Glutamatergic neuron (in vitro differentiated cells): Measurements from ENCODE around the gene NAA38. TPM values are rescaled to one million over a fixed set of nuclear protein-coding genes. Genes with fewer than 3 reads are reported as not detected.

ENCODE experiments used
- DNase-seq: peaks from one replicate; pipeline ENCODE4 v3.0.0; 2022
- H3K27ac Mint-ChIP-seq: one replicate; pipeline ENCODE4 v1.8.0; 2020; ENCODE audit warnings: mild to moderate bottlenecking, mixed read lengths, inconsistent platforms; ENCODE audit not compliant: unreplicated experiment
- H3K27me3 Mint-ChIP-seq: one replicate; pipeline ENCODE4 v1.8.0; 2020; ENCODE audit warnings: mild to moderate bottlenecking, moderate library complexity, mixed read lengths, inconsistent platforms; ENCODE audit not compliant: unreplicated experiment
- H3K36me3 Mint-ChIP-seq: one replicate; pipeline ENCODE4 v1.8.0; 2020; ENCODE audit warnings: mild to moderate bottlenecking, mixed read lengths, inconsistent platforms; ENCODE audit not compliant: unreplicated experiment
- H3K4me1 Mint-ChIP-seq: one replicate; pipeline ENCODE4 v1.8.0; 2020; ENCODE audit warnings: mild to moderate bottlenecking, low read depth, mixed read lengths, inconsistent platforms; ENCODE audit not compliant: unreplicated experiment
- H3K4me3 Mint-ChIP-seq: one replicate; pipeline ENCODE4 v1.8.0; 2020; ENCODE audit warnings: mild to moderate bottlenecking, mixed read lengths, inconsistent platforms; ENCODE audit not compliant: unreplicated experiment
- H3K9me3 Mint-ChIP-seq: one replicate; pipeline ENCODE4 v1.8.0; 2020; ENCODE audit warnings: mild to moderate bottlenecking, moderate library complexity, mixed read lengths, inconsistent platforms; ENCODE audit not compliant: unreplicated experiment
- total RNA-seq: library from RNA; stranded (reverse); fragmentation: NEBNext Ultra II Directional; extraction: Animal tissue kit (Norgen Biotek cat#: 25700); gene quantifications from one replicate; pipeline ENCODE4 v1.2.1, GENCODE V29; 2021; ENCODE audit not compliant: unreplicated experiment
- TF ChIP-seq, protein P1 (sequence below): fragments of 200-600 bp; sonication (generic); IDR thresholded peaks from one replicate; pipeline ENCODE4 v1.5.0; 2021; ENCODE audit not compliant: partially characterized antibody, unreplicated experiment

NAA38 gene
- total RNA-seq, 1 donor from 2014 or later = 49.7 TPM

DNA sequence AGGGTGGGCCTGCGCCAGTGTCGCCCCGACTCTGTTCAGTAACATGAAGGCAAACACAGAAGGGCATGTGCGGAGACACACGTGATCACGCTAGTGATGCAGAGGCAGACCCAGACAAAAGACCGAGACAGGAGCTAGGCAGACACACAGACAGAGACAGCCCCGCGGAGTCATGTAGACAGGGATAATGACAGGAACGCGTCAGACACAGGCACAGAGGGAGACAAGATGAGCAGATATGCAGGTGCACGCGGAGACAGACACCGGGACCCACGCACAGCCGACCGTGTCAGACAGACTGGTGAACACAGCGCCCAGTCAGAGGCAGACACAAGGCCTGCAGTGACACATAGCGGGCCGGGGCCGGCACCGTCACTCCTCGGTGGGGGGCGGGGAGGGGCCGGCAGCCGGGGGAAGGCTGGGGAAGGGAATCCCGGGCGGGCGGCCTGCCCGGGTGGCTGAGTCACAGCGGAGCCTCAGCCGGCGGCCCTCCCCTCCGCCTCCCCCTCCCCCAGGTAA is 15.9 kb downstream of the NAA38 start:
- peaks cover 50% of the 10 kb centered on the region for H3K27me3 Mint-ChIP-seq
- peaks cover 35% of the 10 kb centered on the region for H3K4me1 Mint-ChIP-seq
- peak; percentile 58 for DNase-seq
- TF ChIP-seq, protein P1, sequence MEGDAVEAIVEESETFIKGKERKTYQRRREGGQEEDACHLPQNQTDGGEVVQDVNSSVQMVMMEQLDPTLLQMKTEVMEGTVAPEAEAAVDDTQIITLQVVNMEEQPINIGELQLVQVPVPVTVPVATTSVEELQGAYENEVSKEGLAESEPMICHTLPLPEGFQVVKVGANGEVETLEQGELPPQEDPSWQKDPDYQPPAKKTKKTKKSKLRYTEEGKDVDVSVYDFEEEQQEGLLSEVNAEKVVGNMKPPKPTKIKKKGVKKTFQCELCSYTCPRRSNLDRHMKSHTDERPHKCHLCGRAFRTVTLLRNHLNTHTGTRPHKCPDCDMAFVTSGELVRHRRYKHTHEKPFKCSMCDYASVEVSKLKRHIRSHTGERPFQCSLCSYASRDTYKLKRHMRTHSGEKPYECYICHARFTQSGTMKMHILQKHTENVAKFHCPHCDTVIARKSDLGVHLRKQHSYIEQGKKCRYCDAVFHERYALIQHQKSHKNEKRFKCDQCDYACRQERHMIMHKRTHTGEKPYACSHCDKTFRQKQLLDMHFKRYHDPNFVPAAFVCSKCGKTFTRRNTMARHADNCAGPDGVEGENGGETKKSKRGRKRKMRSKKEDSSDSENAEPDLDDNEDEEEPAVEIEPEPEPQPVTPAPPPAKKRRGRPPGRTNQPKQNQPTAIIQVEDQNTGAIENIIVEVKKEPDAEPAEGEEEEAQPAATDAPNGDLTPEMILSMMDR = no peak
- H3K36me3 Mint-ChIP-seq = peaks cover 5% of the 10 kb centered on the region
- H3K27ac Mint-ChIP-seq = peak overlapping the region; percentile 98
- peaks cover 47% of the 10 kb centered on the region for H3K9me3 Mint-ChIP-seq
- peak overlapping the region; percentile 97 for H3K4me3 Mint-ChIP-seq

DNA sequence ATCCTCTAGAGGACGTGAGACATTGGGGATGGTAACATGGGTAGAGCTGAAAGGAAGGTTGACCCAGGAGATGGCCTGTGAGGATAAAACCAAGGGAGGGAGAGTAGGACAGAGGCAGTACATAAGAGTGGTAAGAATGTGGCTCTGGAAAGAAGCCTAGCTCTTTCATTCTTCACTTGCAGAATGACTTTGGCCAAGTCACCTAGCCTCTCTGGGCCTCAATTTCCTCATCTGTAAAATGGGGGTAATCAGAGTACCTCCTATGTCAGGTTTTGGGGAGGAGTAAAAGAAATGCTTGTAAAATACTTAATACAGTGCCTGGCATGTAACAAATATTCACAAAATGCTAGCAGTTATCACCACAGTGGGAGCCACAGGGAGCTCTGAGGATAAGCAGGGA is 16.5 kb downstream of the NAA38 start:
- Mint-ChIP-seq H3K27ac (peak overlapping the region; percentile 98), H3K9me3 (peaks cover 49% of the 10 kb centered on the region), H3K27me3 (peaks cover 53% of the 10 kb centered on the region), H3K4me3 (peak overlapping the region; percentile 97), H3K36me3 (peaks cover 5% of the 10 kb centered on the region), H3K4me1 (peaks cover 35% of the 10 kb centered on the region)
- no peak for DNase-seq
- TF ChIP-seq, protein P1 = no peak

DNA sequence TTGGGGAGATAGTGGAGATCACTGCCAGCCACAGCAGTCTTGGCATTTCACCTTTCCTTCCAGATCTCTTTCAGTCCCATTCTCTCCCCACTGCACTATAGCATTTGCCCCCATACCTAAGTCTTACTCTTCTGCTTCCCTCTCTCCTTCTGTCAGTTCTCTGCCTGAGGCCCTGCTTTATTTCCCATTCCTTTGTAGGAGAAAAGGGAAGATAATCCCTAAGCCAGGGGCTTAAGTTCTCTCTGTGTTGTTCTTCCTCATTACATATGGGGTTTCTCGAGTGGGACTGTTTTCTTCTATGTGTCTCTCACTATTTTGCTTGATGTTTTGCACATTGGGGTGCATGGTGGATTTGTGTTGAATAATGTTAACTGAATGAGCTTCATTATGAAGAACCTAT is 16.9 kb downstream of the NAA38 start:
- no peak for DNase-seq
- Mint-ChIP-seq H3K36me3 (peaks cover 5% of the 10 kb centered on the region), H3K9me3 (peaks cover 46% of the 10 kb centered on the region), H3K27ac (peak overlapping the region; percentile 98), H3K27me3 (peaks cover 51% of the 10 kb centered on the region), H3K4me1 (peaks cover 33% of the 10 kb centered on the region), H3K4me3 (peak overlapping the region; percentile 97)
- TF ChIP-seq, protein P1 = no peak

DNA sequence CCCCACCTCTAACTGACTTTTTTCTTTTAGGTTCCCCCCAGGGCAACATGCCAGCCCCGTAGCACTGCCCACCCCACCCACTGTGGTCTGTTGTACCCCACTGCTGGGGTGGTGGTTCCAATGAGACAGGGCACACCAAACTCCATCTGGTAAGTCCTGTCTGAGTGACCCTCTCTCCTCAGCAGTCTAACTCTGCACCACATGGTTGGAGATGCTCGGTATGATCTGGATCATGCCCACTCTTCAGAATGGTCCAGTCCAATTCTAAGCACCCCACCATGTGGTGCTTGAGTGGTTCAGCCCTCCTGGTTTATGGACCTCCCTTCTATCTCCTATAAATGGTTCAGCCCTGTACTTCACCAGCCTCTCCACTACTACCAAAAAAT is 17.5 kb downstream of the NAA38 start:
- DNase-seq = no peak
- peaks cover 51% of the 10 kb centered on the region for H3K27me3 Mint-ChIP-seq
- H3K36me3 Mint-ChIP-seq = peaks cover 5% of the 10 kb centered on the region
- TF ChIP-seq, protein P1 = no peak
- peaks cover 46% of the 10 kb centered on the region for H3K9me3 Mint-ChIP-seq
- H3K4me1 Mint-ChIP-seq = peaks cover 33% of the 10 kb centered on the region
- peak overlapping the region; percentile 97 for H3K4me3 Mint-ChIP-seq
- H3K27ac Mint-ChIP-seq = peak overlapping the region; percentile 98

DNA sequence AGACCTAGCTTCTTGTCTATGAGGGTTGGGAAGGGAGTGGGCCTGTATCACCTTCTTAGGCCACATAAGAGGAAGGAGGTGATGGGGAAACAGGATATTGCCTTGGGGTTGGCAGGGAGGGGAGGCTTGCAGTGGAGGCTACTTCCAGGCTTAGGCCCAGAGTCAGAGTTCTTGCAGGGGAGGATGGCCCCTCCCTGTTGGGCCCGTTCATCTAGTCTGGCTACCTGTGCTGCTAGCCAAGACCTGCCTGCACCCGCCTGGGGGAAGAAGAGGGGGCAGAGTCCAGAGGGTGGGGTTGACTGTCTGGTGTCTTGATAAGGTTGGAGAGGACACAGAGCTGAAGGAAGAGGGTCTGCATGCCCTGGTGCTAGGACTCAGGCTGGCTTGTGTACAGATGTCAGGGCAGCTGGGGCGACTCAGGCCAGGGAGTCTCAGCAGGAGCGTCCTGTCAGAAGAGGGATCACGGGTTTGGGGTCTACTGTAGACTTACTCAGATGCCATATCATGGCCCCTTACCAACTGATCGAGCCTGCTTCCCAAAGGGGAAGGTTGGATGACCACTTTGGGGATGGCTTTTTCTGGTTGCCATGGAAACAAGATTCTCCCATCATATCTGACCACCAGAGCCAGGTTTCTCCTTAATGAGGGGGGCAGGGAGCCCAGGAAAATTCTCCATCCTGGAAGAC is 18.0 kb downstream of the NAA38 start:
- Mint-ChIP-seq H3K4me1 (peaks cover 33% of the 10 kb centered on the region), H3K4me3 (peak overlapping the region; percentile 97), H3K27me3 (peaks cover 50% of the 10 kb centered on the region), H3K27ac (peak overlapping the region; percentile 98), H3K36me3 (peaks cover 5% of the 10 kb centered on the region), H3K9me3 (peaks cover 50% of the 10 kb centered on the region)
- TF ChIP-seq, protein P1 = no peak
- DNase-seq = no peak
